Stimulated activated CD8-positive, alpha-beta memory T cell treated with anti-CD3 and anti-CD28 coated beads, Interleukin-12 subunit alpha, Interleukin-12 subunit beta, amount 100 ng/mL, for 24 hours (primary cell): Measurements from ENCODE around the gene RO60.

ENCODE experiments used
- DNase-seq: peaks from one replicate; pipeline ENCODE4 v3.0.0-alpha.2; 2020; ENCODE audit errors: extremely low read depth

The RO60 gene

GRCh38 chr1:193108471-193108870 lies 49.1 kb downstream of the RO60 start:
- DNase-seq: no peak
